OCI-LY1 (cell line): ENCODE measurements around the gene SARM1.

ENCODE experiments used
- H2AFZ ChIP-seq: fragments of 200-600 bp; sonication (generic), shearing (Covaris generic); 2 replicates; pipeline ENCODE4 v1.6.0; 2014; ENCODE audit warnings: antibody characterized with exemption, mild to moderate bottlenecking, low read length
- H3F3A ChIP-seq: fragments of 200-600 bp; sonication (generic), shearing (Covaris generic); 2 replicates; pipeline ENCODE4 v1.6.0; 2014; ENCODE audit warnings: mild to moderate bottlenecking, antibody characterized with exemption, low read length, moderate library complexity; ENCODE audit not compliant: insufficient read depth
- H3K27ac ChIP-seq: fragments of 200-600 bp; sonication (generic); 2 replicates; pipeline ENCODE4 v1.5.1; 2014; ENCODE audit warnings: low read length, mixed run types, mild to moderate bottlenecking, low read depth; ENCODE audit not compliant: poor library complexity, severe bottlenecking
- H3K27me3 ChIP-seq: fragments of 200-600 bp; sonication (generic); 2 replicates; pipeline ENCODE4 v1.6.0; 2014; ENCODE audit warnings: antibody characterized with exemption, mild to moderate bottlenecking, low read length, moderate library complexity; ENCODE audit not compliant: insufficient read depth
- H3K36me3 ChIP-seq: fragments of 200-600 bp; sonication (generic); 2 replicates; pipeline ENCODE4 v1.6.1; 2014; ENCODE audit warnings: mild to moderate bottlenecking, antibody characterized with exemption, low read length, moderate library complexity, mixed read lengths; ENCODE audit not compliant: insufficient read depth
- H3K4me1 ChIP-seq: fragments of 200-600 bp; sonication (generic); 2 replicates; pipeline ENCODE4 v1.5.1; 2014; ENCODE audit warnings: mild to moderate bottlenecking, low read length, moderate library complexity; ENCODE audit not compliant: insufficient read depth, severe bottlenecking
- H3K4me2 ChIP-seq: fragments of 200-600 bp; sonication (generic), shearing (Covaris generic); 2 replicates; pipeline ENCODE4 v1.6.1; 2014; ENCODE audit warnings: low read length
- H3K4me3 ChIP-seq: fragments of 200-600 bp; sonication (generic); 2 replicates; pipeline ENCODE4 v1.5.1; 2014; ENCODE audit warnings: low read length, low read depth, mild to moderate bottlenecking, mixed read lengths; ENCODE audit not compliant: poor library complexity, severe bottlenecking
- H3K79me2 ChIP-seq: fragments of 200-600 bp; shearing (Covaris generic); 2 replicates; pipeline ENCODE4 v1.6.1; 2016; ENCODE audit warnings: mixed run types, low read length, mixed read lengths; ENCODE audit not compliant: insufficient read depth
- H3K9ac ChIP-seq: fragments of 200-600 bp; sonication (generic), shearing (Covaris generic); 2 replicates; pipeline ENCODE4 v1.6.1; 2014; ENCODE audit warnings: mild to moderate bottlenecking, low read length, mixed read lengths
- H3K9me2 ChIP-seq: fragments of 200-600 bp; sonication (generic), shearing (Covaris generic); 2 replicates; pipeline ENCODE4 v1.6.1; 2014; ENCODE audit warnings: low read depth, mild to moderate bottlenecking, low read length, mixed read lengths
- H3K9me3 ChIP-seq: fragments of 200-600 bp; shearing (Covaris generic); 2 replicates; pipeline ENCODE4 v1.6.1; 2014; ENCODE audit warnings: low read length, mixed read lengths
- H4K20me1 ChIP-seq: fragments of 200-600 bp; sonication (generic), shearing (Covaris generic); 2 replicates; pipeline ENCODE4 v1.6.0; 2016; ENCODE audit warnings: mild to moderate bottlenecking, low read length; ENCODE audit not compliant: insufficient read depth
- EZH2 ChIP-seq: fragments of 200-600 bp; sonication (generic), shearing (Covaris generic); IDR thresholded peaks from 2 replicates; pipeline ENCODE4 v1.8.0; 2017; ENCODE audit warnings: borderline replicate concordance, mixed run types, mild to moderate bottlenecking, antibody characterized with exemption, low read length, moderate library complexity, mixed read lengths
- TF ChIP-seq, protein P1 (sequence below): fragments of 200-600 bp; sonication (generic), shearing (Covaris generic); IDR thresholded peaks from 2 replicates; pipeline ENCODE4 v1.5.1; 2017; ENCODE audit warnings: mild to moderate bottlenecking, antibody characterized with exemption, low read length, moderate library complexity, mixed read lengths

SARM1 gene

DNA sequence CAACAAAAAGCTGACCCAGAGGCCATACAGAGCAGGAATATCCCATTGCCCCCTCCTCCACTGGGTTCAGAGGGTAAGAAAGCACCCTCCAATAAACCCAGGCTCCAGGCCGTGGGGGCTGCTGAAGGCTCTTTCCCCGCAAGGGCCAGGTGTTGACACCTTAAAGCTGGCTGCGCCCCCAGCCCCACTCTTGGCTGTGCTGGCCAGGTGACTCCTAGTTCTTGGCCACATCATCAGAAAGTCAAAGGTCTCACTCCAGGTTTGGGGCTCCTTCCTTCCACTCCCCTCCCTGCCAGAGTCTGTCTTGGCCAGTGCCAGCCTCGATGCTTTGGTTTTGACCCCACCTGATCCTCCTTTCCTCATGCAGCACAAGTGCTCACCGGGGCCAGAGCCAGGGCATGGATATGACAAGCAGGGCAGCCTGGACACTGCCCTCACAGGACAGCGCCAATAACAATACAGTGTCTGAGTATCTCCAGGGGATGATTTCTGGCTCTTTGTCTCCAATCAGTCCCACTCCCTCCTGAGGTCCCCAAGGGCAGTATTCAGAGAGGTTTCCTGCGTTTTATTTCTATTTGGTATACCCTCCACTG, 26.3 kb downstream of the SARM1 start:
- H2AFZ ChIP-seq: no peak overlapping the region
- no peaks in the 10 kb centered on the region for H3K4me1 ChIP-seq
- H3K4me3 ChIP-seq: no peak overlapping the region
- no peaks in the 10 kb centered on the region for H3K27me3 ChIP-seq
- H3K9me2 ChIP-seq: no peaks in the 10 kb centered on the region
- H3K9ac ChIP-seq: no peak overlapping the region
- H4K20me1 ChIP-seq: no peaks in the 10 kb centered on the region
- H3K27ac ChIP-seq: no peak overlapping the region
- TF ChIP-seq, protein P1, sequence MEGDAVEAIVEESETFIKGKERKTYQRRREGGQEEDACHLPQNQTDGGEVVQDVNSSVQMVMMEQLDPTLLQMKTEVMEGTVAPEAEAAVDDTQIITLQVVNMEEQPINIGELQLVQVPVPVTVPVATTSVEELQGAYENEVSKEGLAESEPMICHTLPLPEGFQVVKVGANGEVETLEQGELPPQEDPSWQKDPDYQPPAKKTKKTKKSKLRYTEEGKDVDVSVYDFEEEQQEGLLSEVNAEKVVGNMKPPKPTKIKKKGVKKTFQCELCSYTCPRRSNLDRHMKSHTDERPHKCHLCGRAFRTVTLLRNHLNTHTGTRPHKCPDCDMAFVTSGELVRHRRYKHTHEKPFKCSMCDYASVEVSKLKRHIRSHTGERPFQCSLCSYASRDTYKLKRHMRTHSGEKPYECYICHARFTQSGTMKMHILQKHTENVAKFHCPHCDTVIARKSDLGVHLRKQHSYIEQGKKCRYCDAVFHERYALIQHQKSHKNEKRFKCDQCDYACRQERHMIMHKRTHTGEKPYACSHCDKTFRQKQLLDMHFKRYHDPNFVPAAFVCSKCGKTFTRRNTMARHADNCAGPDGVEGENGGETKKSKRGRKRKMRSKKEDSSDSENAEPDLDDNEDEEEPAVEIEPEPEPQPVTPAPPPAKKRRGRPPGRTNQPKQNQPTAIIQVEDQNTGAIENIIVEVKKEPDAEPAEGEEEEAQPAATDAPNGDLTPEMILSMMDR: no peak
- no peak for TF ChIP-seq EZH2
- no peaks in the 10 kb centered on the region for H3F3A ChIP-seq
- H3K9me3 ChIP-seq: no peaks in the 10 kb centered on the region
- H3K36me3 ChIP-seq: no peaks in the 10 kb centered on the region
- H3K4me2 ChIP-seq: no peak overlapping the region
- no peaks in the 10 kb centered on the region for H3K79me2 ChIP-seq

DNA sequence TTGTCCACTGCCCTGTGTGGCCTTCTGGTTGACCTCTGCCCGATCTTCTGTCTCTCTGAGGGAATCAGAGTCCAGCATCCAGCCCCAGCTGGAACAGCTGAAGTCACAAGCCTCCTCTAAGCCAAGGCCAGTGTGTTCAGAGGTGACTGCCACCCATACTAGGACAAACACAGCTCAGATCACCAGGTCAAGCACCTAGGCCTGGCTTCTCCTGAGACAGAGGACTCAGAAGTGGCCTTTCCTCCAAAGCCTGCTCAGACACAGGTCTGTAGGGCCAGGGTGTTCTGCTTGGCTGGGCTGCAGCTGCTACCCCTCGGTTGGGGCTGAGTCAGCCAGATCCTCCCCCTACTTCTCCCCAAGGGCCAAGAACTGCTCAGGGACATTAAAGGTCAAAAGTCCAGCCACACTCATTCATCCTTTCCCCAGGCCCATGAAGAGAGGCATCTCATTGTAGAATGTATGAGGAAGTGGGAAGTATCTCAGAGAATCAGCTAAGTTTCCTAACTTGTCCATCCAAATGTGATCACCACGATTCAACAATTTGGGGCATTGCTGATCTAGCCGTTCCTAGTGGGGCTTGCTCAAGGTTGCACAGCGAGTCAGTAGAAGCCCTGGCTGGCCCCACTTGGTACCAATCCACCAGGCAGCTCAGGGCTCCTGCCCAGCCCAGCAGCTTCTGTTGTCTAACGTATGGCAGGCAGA, 26.9 kb downstream of the SARM1 start:
- Histone ChIP-seq H3K4me2 (no peak overlapping the region), H3K4me1 (no peaks in the 10 kb centered on the region), H3K9me3 (no peaks in the 10 kb centered on the region), H2AFZ (no peak overlapping the region), H3K9ac (no peak overlapping the region), H3K4me3 (no peak overlapping the region), H3K36me3 (no peaks in the 10 kb centered on the region), H3K9me2 (no peaks in the 10 kb centered on the region), H3K27ac (no peak overlapping the region), H3K79me2 (no peaks in the 10 kb centered on the region), H3F3A (no peaks in the 10 kb centered on the region), H4K20me1 (no peaks in the 10 kb centered on the region), H3K27me3 (no peaks in the 10 kb centered on the region)
- TF ChIP-seq EZH2: no peak
- TF ChIP-seq, protein P1: no peak

DNA sequence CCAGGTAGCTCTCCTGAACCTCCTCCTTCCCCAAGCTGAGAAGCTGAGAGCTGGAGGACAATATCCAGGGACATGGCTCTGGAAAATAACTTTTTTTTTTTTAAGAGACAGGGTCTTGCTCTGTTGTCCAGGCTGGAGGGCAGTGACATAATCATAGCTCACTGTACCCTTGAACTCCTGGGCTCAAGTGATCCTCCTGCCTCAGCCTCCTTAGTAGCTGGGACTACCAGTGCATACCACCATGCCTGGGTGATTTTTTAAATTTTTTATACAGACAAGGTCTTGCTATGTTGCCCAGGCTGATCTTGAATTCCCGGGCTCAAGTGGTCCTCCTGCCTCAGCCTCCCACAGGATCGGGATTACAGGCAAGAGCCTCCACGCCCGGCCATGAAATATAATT, 28.3 kb downstream of the SARM1 start:
- Histone ChIP-seq H3K79me2 (no peaks in the 10 kb centered on the region), H3K27ac (no peak overlapping the region), H3K4me3 (no peak overlapping the region), H3K9me2 (no peaks in the 10 kb centered on the region), H3K9ac (no peak overlapping the region), H4K20me1 (no peaks in the 10 kb centered on the region), H2AFZ (no peak overlapping the region), H3K4me1 (no peaks in the 10 kb centered on the region), H3F3A (no peaks in the 10 kb centered on the region), H3K4me2 (no peak overlapping the region), H3K36me3 (no peaks in the 10 kb centered on the region), H3K9me3 (no peaks in the 10 kb centered on the region), H3K27me3 (no peaks in the 10 kb centered on the region)
- no peak for TF ChIP-seq EZH2
- TF ChIP-seq, protein P1: no peak
